HepG2 (cell line): Measurements from ENCODE around the gene SPTB. TPM values are rescaled to one million over a fixed set of nuclear protein-coding genes. Genes with fewer than 3 reads are reported as not detected.
A peak's percentile ranks its signal among the peaks of the same experiment; 100 is the strongest.

Source experiments
- ATAC-seq: fragments of 200-7000 bp; cut with Tn5 transposase; 3 replicates; pipeline ENCODE4 v1.9.1; 2020; ENCODE audit warnings: mild to moderate bottlenecking, moderate library complexity
- BruUV-seq: library from RNA; stranded (reverse); fragments of 400-500 nt; replicated peaks from 2 replicates; lab custom pipeline; 2021; lab: Mats Ljungman, UMichigan
- CTCF ChIA-PET: fragments of 300-600 bp; formaldehyde crosslinking; extraction: SDS; loops from one replicate; lab custom pipeline; 2021; ENCODE audit warnings: low total read pairs, inconsistent platforms, low intra/inter-chr PET ratio; lab: Yijun Ruan, JAX
- POLR2A ChIA-PET: fragments of 350-600 bp; sonication (Branson Sonifier 250); formaldehyde crosslinking; loops from one replicate; lab custom pipeline; 2020; ENCODE audit warnings: antibody characterized with exemption, inconsistent platforms; lab: Yijun Ruan, JAX
- DNase-seq: peaks from one replicate; pipeline ENCODE4 v3.0.0-alpha.2; 2015; ENCODE audit warnings: low spot score
- FAIRE-seq: peaks from 3 replicates; lab custom pipeline; 2011; peaks lifted over from hg19 to GRCh38; lab: Jason Lieb, UNC
- H2AFZ ChIP-seq: one replicate; pipeline ENCODE4 v1.6.1; 2011; ENCODE audit warnings: low read length, inconsistent platforms
- H3K27ac ChIP-seq: fragments of 300-600 bp; 3 replicates; pipeline ENCODE4 v1.8.0; 2011; ENCODE audit warnings: mixed run types, mild to moderate bottlenecking, mixed read lengths, low read length, inconsistent platforms; ENCODE audit not compliant: insufficient read depth; ENCODE audit errors: extremely low read length
- H3K27me3 ChIP-seq, 2 experiments: fragments of 200-600 bp in 1 of 2; 2 replicates in 1 of 2; 3 replicates in 1 of 2; pipeline versions ENCODE4 v1.6.0 to v1.8.0; 2011; ENCODE audit warnings: low read length in 2 of 2, mild to moderate bottlenecking in 2 of 2, moderate library complexity in 2 of 2, inconsistent platforms in 1 of 2; ENCODE audit not compliant: insufficient read depth in 2 of 2, control insufficient read depth in 1 of 2
- H3K36me3 ChIP-seq, 2 experiments: fragments of 200-600 bp in 1 of 2; replicated peaks in 1 of 2; 2 replicates in 1 of 2; 3 replicates in 1 of 2; pipeline versions ENCODE4 v1.5.1 to v1.8.0; 2011; ENCODE audit warnings: low read length in 2 of 2, inconsistent platforms in 1 of 2; ENCODE audit not compliant: insufficient read depth in 2 of 2, control insufficient read depth in 1 of 2
- H3K4me1 ChIP-seq: 2 replicates; pipeline ENCODE4 v1.5.1; 2012; ENCODE audit warnings: low read length, inconsistent platforms; ENCODE audit not compliant: insufficient read depth
- H3K4me2 ChIP-seq: 2 replicates; pipeline ENCODE4 v1.6.0; 2011; ENCODE audit warnings: low read depth, low read length, inconsistent platforms
- H3K4me3 ChIP-seq, 3 experiments: fragments of 200-600 bp in 1 of 3; sonication (generic), shearing (Covaris generic) in 1 of 3; replicated peaks in 1 of 3; 2 replicates each; pipeline ENCODE4 v1.5.1; 2011 to 2016; ENCODE audit warnings: low read length in 3 of 3, inconsistent platforms in 2 of 3, low read depth in 2 of 3, mild to moderate bottlenecking in 2 of 3, control low read depth in 1 of 3, mixed read lengths in 1 of 3; ENCODE audit not compliant: insufficient read depth in 1 of 3
- H3K79me2 ChIP-seq: one replicate; pipeline ENCODE4 v1.6.1; 2011; ENCODE audit warnings: low read length, inconsistent platforms; ENCODE audit not compliant: insufficient read depth
- H3K9ac ChIP-seq: 2 replicates; pipeline ENCODE4 v1.6.0; 2011; ENCODE audit warnings: mild to moderate bottlenecking, low read depth, low read length, inconsistent platforms; ENCODE audit not compliant: insufficient read depth
- H3K9me3 ChIP-seq: 2 replicates; pipeline ENCODE4 v1.5.1; 2012; ENCODE audit warnings: mild to moderate bottlenecking, low read length
- H4K20me1 ChIP-seq: 2 replicates; pipeline ENCODE4 v1.6.0; 2011; ENCODE audit warnings: inconsistent platforms, mild to moderate bottlenecking, low read length, moderate library complexity; ENCODE audit not compliant: insufficient read depth
- CEBPG ChIP-seq: IDR thresholded peaks from 2 replicates; pipeline ENCODE4 v1.6.1; 2016
- FOXK1 ChIP-seq: sonication (generic); formaldehyde crosslinking; IDR thresholded peaks from 2 replicates; pipeline ENCODE4 v1.4.0; 2020; ENCODE audit warnings: low read depth, missing genetic modification reagents, borderline replicate concordance
- FOXM1 ChIP-seq: sonication (generic); formaldehyde crosslinking; IDR thresholded peaks from 2 replicates; pipeline ENCODE4 v1.5.0; 2020; ENCODE audit warnings: missing genetic modification reagents
- FOXO1 ChIP-seq: sonication (generic); formaldehyde crosslinking; IDR thresholded peaks from 2 replicates; pipeline ENCODE4 v1.4.0; 2020; ENCODE audit warnings: missing genetic modification reagents
- GMEB2 ChIP-seq: IDR thresholded peaks from 2 replicates; pipeline ENCODE4 v1.6.1; 2016; ENCODE audit warnings: missing biosample characterization, missing genetic modification reagents, low read depth
- JUND ChIP-seq: sonication (generic); formaldehyde crosslinking; IDR thresholded peaks from 2 replicates; pipeline ENCODE4 v1.8.0; 2022; ENCODE audit warnings: mild to moderate bottlenecking, missing genetic modification reagents
- NCOA2 ChIP-seq: sonication (generic); formaldehyde crosslinking; IDR thresholded peaks from 2 replicates; pipeline ENCODE4 v1.8.0; 2022; ENCODE audit warnings: inconsistent platforms
- PRDM15 ChIP-seq: sonication (generic); formaldehyde crosslinking; IDR thresholded peaks from 2 replicates; pipeline ENCODE4 v1.4.0; 2020; ENCODE audit warnings: missing genetic modification reagents
- RNF2 ChIP-seq: fragments of 450-650 bp; conservative IDR thresholded peaks from 2 replicates; pipeline ENCODE4 v1.6.1; 2016; ENCODE audit warnings: low read depth
- SETDB1 ChIP-seq: sonication (generic); formaldehyde crosslinking; IDR thresholded peaks from 2 replicates; pipeline ENCODE4 v1.5.1; 2020; ENCODE audit warnings: missing genetic modification reagents, mild to moderate bottlenecking, borderline replicate concordance
- TCF12 ChIP-seq, 2 experiments: fragments of 450-650 bp in 1 of 2; sonication (generic) in 1 of 2; formaldehyde crosslinking in 1 of 2; IDR thresholded peaks; 2 replicates each; pipeline versions ENCODE4 v1.6.1 to v1.8.0; 2017 to 2022; ENCODE audit warnings: antibody characterized with exemption in 1 of 2, mild to moderate bottlenecking in 1 of 2, missing genetic modification reagents in 1 of 2, moderate library complexity in 1 of 2
- ZFP36 ChIP-seq: fragments of 150-350 bp; IDR thresholded peaks from 2 replicates; pipeline ENCODE4 v1.6.1; 2018; ENCODE audit warnings: borderline replicate concordance, low read length, low read depth; ENCODE audit not compliant: partially characterized antibody
- WGBS: methylation state at CpG from one replicate; pipeline ENCODE4 v1.1.6; 2017; ENCODE audit warnings: low lambda C conversion rate; 5-methylcytosine and 5-hydroxymethylcytosine counted together
- in situ Hi-C: cut with HindIII; loops from 2 replicates; pipeline ENCODE4 v1.10.0; 2017; ENCODE audit warnings: low pct_unique_long_range_greater_than_20kb; ENCODE audit not compliant: extremely low pct_ligation_motif_present
- intact Hi-C: fragments of 100-400 bp; cut with micrococcal nuclease; formaldehyde crosslinking; loops from one replicate; pipeline ENCODE4 v1.10.0; 2022; ENCODE audit not compliant: unreplicated experiment
- polyA plus RNA-seq, 8 experiments: library from polyadenylated mRNA; depleted of rRNA in 3 of 8; stranded (reverse) in 7 of 8; unstranded in 1 of 8; fragments of >200 nt; fragmentation: Illumina TruSeq in 4 of 8; extraction: Trizol in 4 of 8; gene quantifications; 2 replicates each; pipeline versions ENCODE4 v1.2.1 to v1.2.3, GENCODE V29; 2011 to 2016; ENCODE audit warnings: low read depth in 4 of 8, missing spikeins in 1 of 8, mixed read lengths in 1 of 8; ENCODE audit not compliant: insufficient read depth in 1 of 8
- total RNA-seq, 5 experiments: library from RNA; depleted of rRNA; stranded (reverse); fragments of >200 nt; fragmentation: Illumina TruSeq; extraction: Trizol; gene quantifications; 2 replicates each; pipeline ENCODE4 v1.2.3, GENCODE V29; 2016; ENCODE audit warnings: low read depth in 1 of 5
- TF ChIP-seq, protein P1 (sequence below): sonication (generic); formaldehyde crosslinking; IDR thresholded peaks from 2 replicates; pipeline ENCODE4 v1.4.0; 2020; ENCODE audit warnings: missing genetic modification reagents, borderline replicate concordance

SPTB gene
- total and polyA plus RNA-seq, 2 of the 13 experiments (the other 11 are each of a cell fraction or from before 2014, with no cell fraction given), result 0.01 to 0.02 TPM

GRCh38 chr14:64707661-64708060 lies 172.0 kb downstream of the SPTB start (continued):
- TF ChIP-seq PRDM15 (no peak), CEBPG (CRISPR knock-in tag) (0 out of 2 replicates have a peak, but pooled peaks have one; percentile 23), RNF2 (no peak), SETDB1 (no peak)

DNA sequence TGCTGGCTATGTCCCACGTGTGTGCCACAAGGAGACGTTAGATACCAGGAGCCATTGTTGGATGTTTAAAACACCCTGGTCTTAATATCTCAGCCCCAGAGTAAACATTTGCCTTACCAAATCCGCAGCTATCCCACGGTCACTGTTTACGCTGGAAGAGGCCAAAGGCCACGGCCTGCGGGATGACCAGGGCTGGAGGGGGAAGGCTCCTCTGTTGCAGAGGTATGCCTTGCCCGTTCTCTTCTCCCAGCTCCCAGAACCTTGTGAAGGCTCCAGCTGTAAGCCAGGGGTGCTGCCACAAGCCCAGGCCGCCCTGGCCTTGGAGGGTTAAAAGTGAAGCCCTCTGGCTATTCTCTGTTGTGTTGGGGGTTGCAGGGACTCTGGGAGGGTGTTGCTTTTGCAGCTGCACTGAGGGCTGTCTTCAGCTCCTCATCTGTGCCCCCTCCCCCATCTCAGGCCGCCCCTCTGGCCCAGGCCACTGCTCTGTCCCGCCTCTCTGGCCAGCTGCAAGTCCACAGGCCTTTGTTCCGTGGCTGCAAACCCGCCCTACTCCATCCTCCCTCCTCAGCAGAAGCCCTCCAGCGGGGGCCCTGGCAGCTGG lies 173.0 kb downstream of the SPTB start:
- intact Hi-C loops (loop anchor here (1.0 to 10.0 kb wide), 2 partner anchors 14 to 228 kb away; no protein-coding TSS in a partner anchor), in situ Hi-C loops (no loop called here)
- Histone ChIP-seq H2AFZ (no peak overlapping the region), H3K9ac (peak overlapping the region; percentile 37), H3K36me3 (peaks cover 0 to 4% of the 10 kb centered on the region in 2 experiments; a peak in 1 of 5 replicates), H3K4me2 (peak overlapping the region; percentile 94), H3K27me3 (peaks cover 0 to 20% of the 10 kb centered on the region in 2 experiments; a peak in 4 of 5 replicates), H3K4me1 (peaks cover 60% of the 10 kb centered on the region), H3K27ac (peak overlapping the region; percentile 70), H3K4me3 (peak overlapping the region; percentile 18 to 79 (median 31)), H3K9me3 (no peaks in the 10 kb centered on the region), H3K79me2 (peaks cover 22% of the 10 kb centered on the region), H4K20me1 (no peaks in the 10 kb centered on the region)
- no TSS peak for BruUV-seq
- ChIA-PET CTCF (no interaction called here), POLR2A (interaction anchor here (0.9 to 2.6 kb wide), 9 partner anchors 13 to 236 kb away, joined by 3 to 14 read pairs (median 5); partner anchors contain the start of genes GPX2 and ZBTB1)
- ATAC-seq (peak; percentile 69), FAIRE-seq (peak; percentile 97), DNase-seq (peak; percentile 87)
- 0% methylated on average over 6 of the region's 14 CpGs for WGBS
- TF ChIP-seq TCF12 (IDR thresholded peaks at IDR 0.05) (no peak), TCF12 (CRISPR knock-in tag; IDR thresholded peaks at IDR 0.05) (0 out of 2 replicates have a peak, but pooled peaks have one; percentile 25), ZFP36 (no peak), FOXM1 (CRISPR knock-in tag) (no peak), FOXK1 (peak; percentile 62; the same call in 1 of the 2 replicates), JUND (CRISPR knock-in tag) (no peak), NCOA2 (CRISPR knock-in tag) (peak; percentile 66), GMEB2 (CRISPR knock-in tag) (no peak), FOXO1 (peak; percentile 90)
- TF ChIP-seq, protein P1, sequence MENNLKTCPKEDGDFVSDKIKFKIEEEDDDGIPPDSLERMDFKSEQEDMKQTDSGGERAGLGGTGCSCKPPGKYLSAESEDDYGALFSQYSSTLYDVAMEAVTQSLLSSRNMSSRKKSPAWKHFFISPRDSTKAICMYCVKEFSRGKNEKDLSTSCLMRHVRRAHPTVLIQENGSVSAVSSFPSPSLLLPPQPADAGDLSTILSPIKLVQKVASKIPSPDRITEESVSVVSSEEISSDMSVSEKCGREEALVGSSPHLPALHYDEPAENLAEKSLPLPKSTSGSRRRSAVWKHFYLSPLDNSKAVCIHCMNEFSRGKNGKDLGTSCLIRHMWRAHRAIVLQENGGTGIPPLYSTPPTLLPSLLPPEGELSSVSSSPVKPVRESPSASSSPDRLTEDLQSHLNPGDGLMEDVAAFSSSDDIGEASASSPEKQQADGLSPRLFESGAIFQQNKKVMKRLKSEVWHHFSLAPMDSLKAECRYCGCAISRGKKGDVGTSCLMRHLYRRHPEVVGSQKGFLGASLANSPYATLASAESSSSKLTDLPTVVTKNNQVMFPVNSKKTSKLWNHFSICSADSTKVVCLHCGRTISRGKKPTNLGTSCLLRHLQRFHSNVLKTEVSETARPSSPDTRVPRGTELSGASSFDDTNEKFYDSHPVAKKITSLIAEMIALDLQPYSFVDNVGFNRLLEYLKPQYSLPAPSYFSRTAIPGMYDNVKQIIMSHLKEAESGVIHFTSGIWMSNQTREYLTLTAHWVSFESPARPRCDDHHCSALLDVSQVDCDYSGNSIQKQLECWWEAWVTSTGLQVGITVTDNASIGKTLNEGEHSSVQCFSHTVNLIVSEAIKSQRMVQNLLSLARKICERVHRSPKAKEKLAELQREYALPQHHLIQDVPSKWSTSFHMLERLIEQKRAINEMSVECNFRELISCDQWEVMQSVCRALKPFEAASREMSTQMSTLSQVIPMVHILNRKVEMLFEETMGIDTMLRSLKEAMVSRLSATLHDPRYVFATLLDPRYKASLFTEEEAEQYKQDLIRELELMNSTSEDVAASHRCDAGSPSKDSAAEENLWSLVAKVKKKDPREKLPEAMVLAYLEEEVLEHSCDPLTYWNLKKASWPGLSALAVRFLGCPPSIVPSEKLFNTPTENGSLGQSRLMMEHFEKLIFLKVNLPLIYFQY (CRISPR knock-in tag), result no peak
